Measurements from ENCODE around the gene WIPI1.

WIPI1 gene

DNA sequence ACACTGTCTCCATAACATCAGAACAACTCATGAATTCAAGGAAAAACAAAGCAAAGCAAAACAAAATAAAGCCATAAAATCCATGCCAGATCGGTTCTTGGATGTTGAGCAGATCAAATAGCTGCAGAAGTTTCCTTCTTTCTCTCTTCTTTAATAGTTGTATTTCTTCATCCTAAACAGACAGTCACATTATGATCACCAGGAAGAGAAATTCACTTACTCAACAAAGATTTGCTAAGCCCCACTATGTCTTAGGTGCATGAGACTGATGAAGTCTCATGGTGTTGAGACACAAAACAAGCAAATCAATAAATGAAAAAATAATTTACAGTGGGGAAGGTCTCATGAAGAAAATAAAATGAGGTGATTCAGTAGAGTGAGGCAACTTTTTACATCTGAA, 72.8 kb downstream of the WIPI1 start:
- Histone ChIP-seq H3K27ac (no peak overlapping the region), H3K36me3 (ENCODE audit: insufficient read depth, low read length) (no peaks in the 10 kb centered on the region), H3K9ac (ENCODE audit: insufficient read length) (no peak overlapping the region), H3K9me3 (ENCODE audit: low read depth, low read length) (no peaks in the 10 kb centered on the region), H3K4me3 (no peak overlapping the region)
- TF ChIP-seq EZH2 (IDR thresholded peaks at IDR 0.05) (no peak), POLR2AphosphoS5 (IDR thresholded peaks at IDR 0.05; ENCODE audit: borderline replicate concordance, low read depth, low read length) (no peak), FOXP2 (optimal IDR thresholded peaks at IDR 0.05; ENCODE audit: control extremely low read depth, extremely low read length, insufficient read depth) (no peak)
- no peak for DNase-seq (ENCODE audit: low read depth, low spot score)

DNA sequence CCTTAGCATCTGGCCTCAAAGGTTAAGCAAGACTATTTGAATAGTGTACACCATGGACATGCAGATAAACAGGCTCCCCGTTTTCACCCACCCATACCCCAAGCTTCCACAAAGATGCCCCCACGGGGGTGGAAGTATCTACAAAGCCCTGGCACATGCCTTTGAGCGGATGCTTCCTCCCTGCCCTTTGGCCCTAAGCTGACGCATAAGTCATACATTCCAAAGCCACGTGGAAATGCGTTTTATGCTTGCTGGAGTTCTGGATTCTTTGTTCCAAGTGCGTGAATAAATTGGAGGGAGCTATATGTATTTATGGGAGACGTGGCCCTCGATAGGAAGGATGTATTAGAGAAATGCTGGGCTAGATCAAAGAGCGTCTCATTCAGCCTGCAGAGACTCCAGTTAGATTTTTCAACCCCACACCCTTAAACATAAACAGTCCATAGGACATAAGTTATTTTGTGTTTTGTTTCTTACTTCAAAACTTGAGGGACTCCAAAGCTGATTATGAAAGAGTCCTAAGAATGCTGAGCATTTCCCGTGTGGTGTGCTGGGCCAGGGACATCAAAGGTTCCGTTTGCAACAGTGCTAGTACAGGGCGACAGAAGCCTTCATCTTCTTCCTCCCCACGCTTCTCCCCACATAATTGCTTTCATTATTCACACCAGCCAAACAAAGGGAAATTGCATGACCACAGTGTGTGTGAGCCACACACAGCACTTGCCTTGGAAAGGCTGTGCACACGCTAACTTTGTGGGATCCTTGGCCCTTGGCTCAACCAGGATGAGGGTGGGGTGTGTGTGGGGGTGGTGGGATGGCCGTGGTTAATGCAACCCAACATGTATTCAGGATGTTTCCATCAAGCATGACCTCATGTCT, 73.6 kb downstream of the WIPI1 start:
- Histone ChIP-seq H3K9me3 (ENCODE audit: low read depth, low read length) (no peaks in the 10 kb centered on the region), H3K36me3 (ENCODE audit: insufficient read depth, low read length) (no peaks in the 10 kb centered on the region), H3K4me3 (no peak overlapping the region), H3K9ac (ENCODE audit: insufficient read length) (no peak overlapping the region), H3K27ac (no peak overlapping the region)
- TF ChIP-seq FOXP2 (optimal IDR thresholded peaks at IDR 0.05; ENCODE audit: control extremely low read depth, extremely low read length, insufficient read depth) (no peak), POLR2AphosphoS5 (IDR thresholded peaks at IDR 0.05; ENCODE audit: borderline replicate concordance, low read depth, low read length) (no peak), EZH2 (IDR thresholded peaks at IDR 0.05) (no peak)
- no peak for DNase-seq (ENCODE audit: low read depth, low spot score)

DNA sequence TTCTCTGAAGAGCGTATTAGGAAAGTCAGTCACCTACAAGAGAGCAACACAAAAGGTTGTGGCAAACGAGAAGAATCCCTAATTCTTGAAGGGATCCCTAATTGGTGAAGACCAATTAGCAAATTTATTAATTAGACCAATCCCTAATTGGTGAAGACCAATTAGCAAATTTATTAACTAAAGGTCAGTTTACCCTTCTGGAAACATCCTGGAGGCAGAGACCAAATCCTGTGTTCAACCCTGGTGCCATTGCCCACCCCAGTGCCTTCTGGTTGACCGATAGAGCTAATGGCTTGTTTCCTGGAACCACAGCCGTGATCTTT, 74.2 kb downstream of the WIPI1 start:
- Histone ChIP-seq H3K36me3 (ENCODE audit: insufficient read depth, low read length) (no peaks in the 10 kb centered on the region), H3K9ac (ENCODE audit: insufficient read length) (no peak overlapping the region), H3K9me3 (ENCODE audit: low read depth, low read length) (no peaks in the 10 kb centered on the region), H3K27ac (no peak overlapping the region), H3K4me3 (no peak overlapping the region)
- DNase-seq (ENCODE audit: low read depth, low spot score): no peak
- no peak for TF ChIP-seq FOXP2 (optimal IDR thresholded peaks at IDR 0.05; ENCODE audit: control extremely low read depth, extremely low read length, insufficient read depth)
- TF ChIP-seq POLR2AphosphoS5 (IDR thresholded peaks at IDR 0.05; ENCODE audit: borderline replicate concordance, low read depth, low read length): no peak
- TF ChIP-seq EZH2 (IDR thresholded peaks at IDR 0.05): no peak

DNA sequence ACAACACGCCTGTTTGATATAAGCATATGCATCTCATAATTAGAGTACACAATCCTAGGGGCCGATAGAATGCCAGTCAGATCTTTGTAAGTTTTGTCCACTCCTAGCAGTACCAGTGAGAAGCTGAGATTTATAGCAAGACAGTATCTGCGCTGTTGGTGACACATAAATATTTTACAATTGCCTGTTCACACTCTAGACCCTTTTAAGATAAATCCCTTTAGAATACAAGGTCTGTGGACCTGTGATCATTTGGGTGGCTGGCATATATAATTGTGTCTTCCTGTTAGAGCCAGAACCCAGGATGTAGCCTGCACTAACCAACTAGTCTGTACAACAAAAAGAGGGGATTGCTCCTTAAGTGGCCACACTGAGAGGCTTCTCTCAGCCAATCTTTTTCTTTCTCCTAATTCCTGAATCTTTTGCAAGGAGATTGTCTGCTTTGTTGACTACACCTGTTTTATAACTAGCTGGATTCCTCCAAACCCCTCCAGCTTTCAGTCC, 74.7 kb downstream of the WIPI1 start:
- Histone ChIP-seq H3K4me3 (no peak overlapping the region), H3K27ac (no peak overlapping the region), H3K9ac (ENCODE audit: insufficient read length) (no peak overlapping the region), H3K36me3 (ENCODE audit: insufficient read depth, low read length) (no peaks in the 10 kb centered on the region), H3K9me3 (ENCODE audit: low read depth, low read length) (no peaks in the 10 kb centered on the region)
- DNase-seq (ENCODE audit: low read depth, low spot score): no peak
- no peak for TF ChIP-seq POLR2AphosphoS5 (IDR thresholded peaks at IDR 0.05; ENCODE audit: borderline replicate concordance, low read depth, low read length)
- no peak for TF ChIP-seq FOXP2 (optimal IDR thresholded peaks at IDR 0.05; ENCODE audit: control extremely low read depth, extremely low read length, insufficient read depth)
- no peak for TF ChIP-seq EZH2 (IDR thresholded peaks at IDR 0.05)

DNA sequence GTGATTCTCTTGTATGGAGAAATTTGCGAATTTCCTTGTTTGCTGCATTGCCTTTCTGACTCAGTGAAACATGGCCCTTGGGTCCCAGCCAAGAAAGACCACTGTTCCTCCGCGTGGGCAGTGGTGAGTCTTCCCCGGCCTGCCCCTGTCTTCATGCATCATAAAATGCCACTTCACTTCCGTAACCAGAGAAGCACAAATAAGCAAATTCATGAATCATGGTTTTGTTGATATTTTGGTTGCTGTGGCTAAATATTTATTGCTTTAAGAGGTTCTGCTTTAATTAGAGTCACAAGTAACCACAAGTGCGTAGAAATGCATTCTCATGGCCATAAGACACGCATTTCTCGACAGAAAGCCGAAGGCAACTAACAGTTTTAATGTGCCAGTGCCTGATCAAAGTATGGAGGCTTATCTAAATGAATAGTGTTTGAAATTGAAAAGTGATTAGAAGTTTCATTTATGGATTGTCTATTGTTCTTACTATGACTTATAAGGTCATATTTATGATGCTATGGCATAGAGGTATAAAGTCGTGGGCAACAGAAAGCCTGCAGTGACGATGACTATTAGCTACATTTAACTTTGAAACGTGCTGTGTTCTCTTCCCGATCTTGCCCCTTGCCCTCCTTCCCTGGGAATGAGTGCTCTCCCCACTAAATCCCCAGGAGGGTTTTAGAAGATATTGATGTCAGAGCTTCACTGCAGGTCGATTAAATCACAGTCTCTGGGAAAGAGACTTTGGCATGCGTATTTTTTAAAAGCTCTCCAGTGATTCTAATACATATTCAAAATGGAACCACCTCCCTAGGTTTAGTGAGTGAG, 76.0 kb downstream of the WIPI1 start:
- DNase-seq (ENCODE audit: low read depth, low spot score): no peak
- Histone ChIP-seq H3K36me3 (ENCODE audit: insufficient read depth, low read length) (no peaks in the 10 kb centered on the region), H3K9me3 (ENCODE audit: low read depth, low read length) (no peaks in the 10 kb centered on the region), H3K27ac (no peak overlapping the region), H3K9ac (ENCODE audit: insufficient read length) (no peak overlapping the region), H3K4me3 (no peak overlapping the region)
- no peak for TF ChIP-seq EZH2 (IDR thresholded peaks at IDR 0.05)
- no peak for TF ChIP-seq FOXP2 (optimal IDR thresholded peaks at IDR 0.05; ENCODE audit: control extremely low read depth, extremely low read length, insufficient read depth)
- no peak for TF ChIP-seq POLR2AphosphoS5 (IDR thresholded peaks at IDR 0.05; ENCODE audit: borderline replicate concordance, low read depth, low read length)

DNA sequence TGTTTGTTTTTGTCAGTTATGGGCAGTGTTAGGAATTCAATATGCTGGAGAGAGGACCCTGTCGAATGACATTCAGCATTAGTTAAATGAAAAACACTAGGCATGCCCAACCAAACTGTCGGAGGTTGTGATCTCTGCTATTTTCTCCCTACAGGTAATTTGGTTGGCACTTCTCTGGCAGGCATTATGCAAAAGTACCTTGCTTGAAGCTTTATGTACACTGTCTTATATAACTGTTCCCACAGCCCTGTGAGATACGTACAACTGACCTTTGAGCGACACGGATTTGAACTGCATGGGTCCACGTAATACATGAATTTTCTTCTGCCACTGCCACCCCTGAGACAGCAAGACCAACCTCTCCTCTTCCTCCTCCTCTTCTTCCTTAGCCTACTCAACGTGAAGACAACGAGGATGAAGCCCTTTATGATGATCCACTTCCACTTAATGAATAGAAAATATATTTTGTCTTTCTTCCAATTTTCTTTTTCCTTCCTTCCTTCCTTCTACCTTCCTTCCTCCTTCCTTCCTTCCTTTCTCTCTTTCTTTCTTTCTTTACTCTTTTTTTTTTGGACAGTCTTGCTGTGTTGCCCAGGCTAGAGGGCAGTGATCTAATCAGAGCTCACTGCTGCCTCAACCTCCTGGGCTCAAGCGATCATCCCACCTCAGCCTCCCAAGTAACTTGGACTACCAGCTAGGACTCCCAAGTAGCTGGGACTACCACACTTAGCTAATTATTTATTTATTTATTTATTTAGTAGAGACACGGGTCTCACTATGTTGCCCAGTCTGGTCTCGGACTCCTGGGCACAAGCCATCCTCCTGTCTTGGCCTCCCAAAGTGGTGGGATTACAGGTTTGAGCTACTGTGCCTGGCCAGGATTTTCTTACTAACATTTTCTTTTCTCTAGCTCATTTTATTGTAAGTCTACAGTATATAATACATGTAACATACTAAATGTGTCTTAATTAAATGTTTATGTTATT, 77.3 kb downstream of the WIPI1 start:
- no peak overlapping the region for H3K9ac ChIP-seq (ENCODE audit: insufficient read length)
- H3K27ac ChIP-seq: no peak overlapping the region
- TF ChIP-seq EZH2 (IDR thresholded peaks at IDR 0.05) (no peak), POLR2AphosphoS5 (IDR thresholded peaks at IDR 0.05; ENCODE audit: borderline replicate concordance, low read depth, low read length) (no peak), FOXP2 (optimal IDR thresholded peaks at IDR 0.05; ENCODE audit: control extremely low read depth, extremely low read length, insufficient read depth) (no peak)
- H3K36me3 ChIP-seq (ENCODE audit: insufficient read depth, low read length): no peaks in the 10 kb centered on the region
- no peaks in the 10 kb centered on the region for H3K9me3 ChIP-seq (ENCODE audit: low read depth, low read length)
- no peak overlapping the region for H3K4me3 ChIP-seq
- DNase-seq (ENCODE audit: low read depth, low spot score): no peak

DNA sequence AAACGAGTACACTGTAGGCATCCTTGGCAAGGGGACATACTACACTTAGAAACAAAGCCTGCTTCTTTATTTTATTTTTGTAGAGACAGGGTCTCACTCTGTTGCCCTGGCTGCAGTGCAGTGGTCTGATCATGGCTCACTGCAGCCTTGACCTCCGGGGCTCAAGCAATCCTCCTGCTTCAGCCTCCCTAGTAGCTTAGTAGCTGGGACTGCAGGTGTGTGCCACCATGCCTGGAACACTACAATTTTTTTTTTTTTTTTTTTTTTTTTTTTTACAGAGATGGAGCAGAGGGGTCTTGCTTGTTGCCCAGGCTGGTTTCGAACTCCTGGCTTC, 78.2 kb downstream of the WIPI1 start:
- no peak for TF ChIP-seq POLR2AphosphoS5 (IDR thresholded peaks at IDR 0.05; ENCODE audit: borderline replicate concordance, low read depth, low read length)
- TF ChIP-seq EZH2 (IDR thresholded peaks at IDR 0.05): no peak
- TF ChIP-seq FOXP2 (optimal IDR thresholded peaks at IDR 0.05; ENCODE audit: control extremely low read depth, extremely low read length, insufficient read depth): no peak
- no peak overlapping the region for H3K27ac ChIP-seq
- H3K4me3 ChIP-seq: no peak overlapping the region
- H3K36me3 ChIP-seq (ENCODE audit: insufficient read depth, low read length): no peaks in the 10 kb centered on the region
- no peak for DNase-seq (ENCODE audit: low read depth, low spot score)
- H3K9me3 ChIP-seq (ENCODE audit: low read depth, low read length): no peaks in the 10 kb centered on the region
- H3K9ac ChIP-seq (ENCODE audit: insufficient read length): no peak overlapping the region

All from SK-N-MC (cell line).